H1 (cell line): ENCODE measurements around the gene VSTM2B. TPM values are rescaled to one million over a fixed set of nuclear protein-coding genes. Genes with fewer than 3 reads are reported as not detected.

Experiments
- CTCF ChIA-PET: fragments of 300-600 bp; sonication (Branson Sonifier 250); formaldehyde crosslinking; loops from one replicate; lab custom pipeline; 2021; ENCODE audit not compliant: partially characterized antibody; lab: Charles Lee
- POLR2A ChIA-PET: fragments of 300-600 bp; sonication (Branson Sonifier 250); formaldehyde crosslinking; loops from one replicate; lab custom pipeline; 2021; ENCODE audit warnings: inconsistent platforms; ENCODE audit not compliant: partially characterized antibody; lab: Charles Lee
- DNase-seq, 2 experiments: peaks; one replicate each; pipeline versions ENCODE4 v3.0.0 to v3.0.0-alpha.2; 2010 to 2022; ENCODE audit warnings: low spot score in 2 of 2, low read depth in 1 of 2, mixed read lengths in 1 of 2
- FAIRE-seq: peaks from 2 replicates; lab custom pipeline; 2011; peaks lifted over from hg19 to GRCh38; lab: Jason Lieb, UNC
- H2AFZ ChIP-seq: 2 replicates; pipeline ENCODE4 v1.8.1; 2012; ENCODE audit warnings: low read length, inconsistent platforms
- H2AK5ac ChIP-seq: 2 replicates; pipeline ENCODE4 v1.6.1; 2013; ENCODE audit warnings: low read depth, low read length
- H2BK120ac ChIP-seq: replicated peaks from 2 replicates; pipeline ENCODE3; 2013; ENCODE audit warnings: low read depth, low read length, inconsistent platforms
- H2BK12ac ChIP-seq: 2 replicates; pipeline ENCODE4 v1.6.1; 2013; ENCODE audit warnings: low read depth, low read length
- H2BK15ac ChIP-seq: 2 replicates; pipeline ENCODE4 v1.6.1; 2013; ENCODE audit warnings: low read length
- H2BK20ac ChIP-seq: 2 replicates; pipeline ENCODE4 v1.6.1; 2013; ENCODE audit warnings: low read length
- H2BK5ac ChIP-seq: 2 replicates; pipeline ENCODE4 v1.6.1; 2013; ENCODE audit warnings: low read depth, low read length
- H3K14ac ChIP-seq: 2 replicates; pipeline ENCODE4 v1.6.1; 2013; ENCODE audit warnings: inconsistent platforms; ENCODE audit not compliant: insufficient read length
- H3K18ac ChIP-seq: 2 replicates; pipeline ENCODE4 v1.6.1; 2013; ENCODE audit warnings: low read length; ENCODE audit errors: extremely low read depth
- H3K23ac ChIP-seq: 2 replicates; pipeline ENCODE4 v1.6.1; 2013; ENCODE audit warnings: inconsistent platforms; ENCODE audit not compliant: insufficient read length
- H3K23me2 ChIP-seq: 2 replicates; pipeline ENCODE4 v1.6.1; 2013; ENCODE audit warnings: low read depth, low read length
- H3K27ac ChIP-seq: 2 replicates; pipeline ENCODE4 v1.6.1; 2011; ENCODE audit warnings: low read depth, low read length, inconsistent platforms
- H3K27me3 ChIP-seq, 4 experiments: replicated peaks in 1 of 4; 1 replicate in 1 of 4; 2 replicates in 3 of 4; pipeline versions ENCODE4 v1.6.1 to v1.8.1; 2011 to 2013; ENCODE audit warnings: low read length in 3 of 4, mild to moderate bottlenecking in 3 of 4, inconsistent platforms in 2 of 4, mixed read lengths in 2 of 4, moderate library complexity in 1 of 4; ENCODE audit not compliant: control insufficient read depth in 3 of 4, insufficient read depth in 3 of 4; ENCODE audit errors: extremely low read depth in 1 of 4
- H3K36me3 ChIP-seq, 4 experiments: 2 replicates each; pipeline versions ENCODE4 v1.6.1 to v1.8.1; 2011 to 2013; ENCODE audit warnings: mild to moderate bottlenecking in 4 of 4, low read length in 3 of 4, moderate library complexity in 2 of 4, control low read depth in 1 of 4, inconsistent platforms in 1 of 4; ENCODE audit not compliant: insufficient read depth in 4 of 4, control insufficient read depth in 2 of 4
- H3K4ac ChIP-seq: replicated peaks from 2 replicates; pipeline ENCODE3; 2013; ENCODE audit warnings: low read length, low read depth, mixed read lengths, inconsistent platforms; ENCODE audit not compliant: insufficient read length
- H3K4me1 ChIP-seq, 4 experiments: replicated peaks in 1 of 4; 1 replicate in 1 of 4; 2 replicates in 3 of 4; pipeline versions ENCODE4 v1.6.1 to v1.8.1; 2011 to 2013; ENCODE audit warnings: low read length in 3 of 4, inconsistent platforms in 2 of 4, mixed read lengths in 1 of 4; ENCODE audit not compliant: insufficient read depth in 4 of 4, control insufficient read depth in 3 of 4
- H3K4me2 ChIP-seq, 2 experiments: 2 replicates each; pipeline versions ENCODE4 v1.6.1 to v1.8.1; 2011 to 2013; ENCODE audit warnings: low read depth in 2 of 2, low read length in 2 of 2, control low read depth in 1 of 2, inconsistent platforms in 1 of 2, mild to moderate bottlenecking in 1 of 2; ENCODE audit not compliant: insufficient read depth in 1 of 2
- H3K4me3 ChIP-seq, 4 experiments: fragments of 200-600, 300-600 bp in 1 of 4; sonication (generic), shearing (Covaris generic), sonication (Bioruptor Twin) in 1 of 4; 2 replicates each; pipeline versions ENCODE4 v1.5.1 to v1.8.1; 2011 to 2016; ENCODE audit warnings: low read length in 4 of 4, low read depth in 3 of 4, control low read depth in 2 of 4, inconsistent platforms in 2 of 4, mild to moderate bottlenecking in 2 of 4, mixed read lengths in 1 of 4, moderate library complexity in 1 of 4; ENCODE audit not compliant: insufficient read depth in 2 of 4; ENCODE audit errors: extremely low read depth in 1 of 4
- H3K56ac ChIP-seq: replicated peaks from 2 replicates; pipeline ENCODE3; 2013; ENCODE audit warnings: low read depth, mild to moderate bottlenecking, mixed read lengths, low read length, inconsistent platforms; ENCODE audit not compliant: insufficient read length
- H3K79me1 ChIP-seq: 2 replicates; pipeline ENCODE4 v1.6.1; 2013; ENCODE audit warnings: low read depth, low read length, control low read depth
- H3K79me2 ChIP-seq, 2 experiments: 2 replicates each; pipeline versions ENCODE4 v1.6.1 to v1.8.1; 2012 to 2013; ENCODE audit warnings: low read length in 2 of 2, mild to moderate bottlenecking in 2 of 2, inconsistent platforms in 1 of 2; ENCODE audit not compliant: insufficient read depth in 2 of 2, control insufficient read depth in 1 of 2
- H3K9ac ChIP-seq, 4 experiments: replicated peaks in 1 of 4; 1 replicate in 1 of 4; 2 replicates in 3 of 4; pipeline versions ENCODE4 v1.6.1 to v1.8.1; 2011 to 2013; ENCODE audit warnings: low read depth in 3 of 4, low read length in 3 of 4, control low read depth in 2 of 4, mild to moderate bottlenecking in 2 of 4, moderate library complexity in 2 of 4, inconsistent platforms in 1 of 4; ENCODE audit errors: extremely low read depth in 1 of 4
- H3K9me3 ChIP-seq, 2 experiments: 2 replicates each; pipeline versions ENCODE4 v1.6.1 to v1.8.1; 2012 to 2013; ENCODE audit warnings: mild to moderate bottlenecking in 2 of 2, moderate library complexity in 2 of 2, control low read depth in 1 of 2, inconsistent platforms in 1 of 2, low read depth in 1 of 2, low read length in 1 of 2, mixed read lengths in 1 of 2; ENCODE audit not compliant: insufficient read depth in 2 of 2
- H4K20me1 ChIP-seq, 2 experiments: replicated peaks in 1 of 2; 2 replicates each; pipeline versions ENCODE3 to v1.8.1; 2011 to 2013; ENCODE audit warnings: inconsistent platforms in 2 of 2, low read length in 2 of 2, mild to moderate bottlenecking in 1 of 2; ENCODE audit not compliant: insufficient read depth in 2 of 2, control insufficient read depth in 1 of 2
- H4K5ac ChIP-seq: 2 replicates; pipeline ENCODE4 v1.6.1; 2013; ENCODE audit warnings: low read length, low read depth, mixed read lengths, inconsistent platforms; ENCODE audit not compliant: insufficient read length
- H4K8ac ChIP-seq: 2 replicates; pipeline ENCODE4 v1.8.0; 2013; ENCODE audit warnings: mild to moderate bottlenecking, moderate library complexity, low read length, inconsistent platforms; ENCODE audit not compliant: insufficient read depth; ENCODE audit errors: extremely low read depth
- H4K91ac ChIP-seq: replicated peaks from 2 replicates; pipeline ENCODE3; 2013; ENCODE audit warnings: low read length, mixed read lengths, inconsistent platforms; ENCODE audit not compliant: insufficient read length
- CBX5 ChIP-seq: fragments of 300-800, 300-1000 bp; sonication (generic); IDR thresholded peaks from 2 replicates; pipeline ENCODE4 v1.7.1; 2016; ENCODE audit warnings: antibody characterized with exemption, low read length, low read depth
- CEBPB ChIP-seq: IDR thresholded peaks from 2 replicates; pipeline ENCODE4 v1.6.1; 2012; ENCODE audit warnings: low read depth, low read length
- CTBP2 ChIP-seq: IDR thresholded peaks from 2 replicates; pipeline ENCODE4 v1.7.0; 2011; ENCODE audit warnings: borderline replicate concordance, mild to moderate bottlenecking, moderate library complexity, mixed read lengths, low read length; ENCODE audit not compliant: insufficient read depth, insufficient read length
- E2F6 ChIP-seq: IDR thresholded peaks from 2 replicates; pipeline ENCODE4 v1.6.1; 2012; ENCODE audit warnings: inconsistent platforms
- EZH2 ChIP-seq: fragments of 200-600 bp; sonication (generic); IDR thresholded peaks from 2 replicates; pipeline ENCODE4 v1.7.1; 2012; ENCODE audit warnings: low read depth, mild to moderate bottlenecking, moderate library complexity, low read length, inconsistent platforms; ENCODE audit not compliant: severe bottlenecking
- KDM5A ChIP-seq: fragments of 200-600 bp; IDR thresholded peaks from 2 replicates; pipeline ENCODE4 v1.7.1; 2012; ENCODE audit warnings: mild to moderate bottlenecking, low read length, inconsistent platforms, mixed read lengths
- NANOG ChIP-seq: IDR thresholded peaks from 2 replicates; pipeline ENCODE4 v1.6.1; 2011; ENCODE audit warnings: low read length, low read depth, mild to moderate bottlenecking, inconsistent platforms; ENCODE audit not compliant: insufficient read depth, poor library complexity, severe bottlenecking
- NRF1 ChIP-seq: IDR thresholded peaks from 2 replicates; pipeline ENCODE4 v1.6.1; 2011; ENCODE audit warnings: mild to moderate bottlenecking, low read depth, low read length, improper control_type of control experiment
- SRF ChIP-seq: IDR thresholded peaks from 2 replicates; pipeline ENCODE4 v1.6.1; 2011; ENCODE audit warnings: mild to moderate bottlenecking, low read depth, low read length, moderate library complexity
- TAF1 ChIP-seq: IDR thresholded peaks from 2 replicates; pipeline ENCODE4 v1.6.1; 2011; ENCODE audit warnings: mild to moderate bottlenecking, low read depth, low read length
- TAF7 ChIP-seq: optimal IDR thresholded peaks from 2 replicates; pipeline ENCODE3; 2011; ENCODE audit warnings: low read depth, mild to moderate bottlenecking, inconsistent platforms, low read length, moderate library complexity, borderline replicate concordance
- TBP ChIP-seq: IDR thresholded peaks from 2 replicates; pipeline ENCODE4 v1.6.1; 2011; ENCODE audit warnings: low read depth, low read length, improper control_type of control experiment
- WGBS, 2 experiments: shearing (Covaris generic) in 1 of 2; methylation state at CpG; one replicate each; pipeline versions ENCODE4 v1.1.6 to v1.1.7; 2013 to 2015; ENCODE audit warnings: low lambda C conversion rate in 2 of 2, mixed read lengths in 2 of 2, inconsistent platforms in 1 of 2, low coverage in 1 of 2, missing lambda C conversion rate in 1 of 2; ENCODE audit not compliant: insufficient replicate concordance in 2 of 2, insufficient coverage in 1 of 2, insufficient read length in 1 of 2; ENCODE audit errors: extremely low coverage in 1 of 2, missing lambda C conversion rate in 1 of 2; 5-methylcytosine and 5-hydroxymethylcytosine counted together
- polyA plus RNA-seq, 7 experiments: library from polyadenylated mRNA; depleted of rRNA in 3 of 7; stranded (reverse) in 5 of 7; unstranded in 2 of 7; fragments of >200 nt in 5 of 7; fragments of 200-250 nt in 2 of 7; gene quantifications; 1 replicate in 5 of 7; 2 replicates in 1 of 7; 4 replicates in 1 of 7; pipeline versions ENCODE4 v1.2.1 to v1.2.3, GENCODE V29; 2011 to 2013; ENCODE audit warnings: missing spikeins in 2 of 7, mixed read lengths in 2 of 7
- total RNA-seq: library from RNA; stranded (reverse); fragmentation: NEBNext Ultra II Directional; extraction: Animal tissue kit (Norgen Biotek cat#: 25700); gene quantifications from 2 replicates; pipeline ENCODE4 v1.2.1, GENCODE V29; 2021

Gene VSTM2B
- total and polyA plus RNA-seq, 2 of the 8 experiments (the other 6 are each of a cell fraction or from before 2014, with no cell fraction given): 0.82 to 1.5 TPM

DNA sequence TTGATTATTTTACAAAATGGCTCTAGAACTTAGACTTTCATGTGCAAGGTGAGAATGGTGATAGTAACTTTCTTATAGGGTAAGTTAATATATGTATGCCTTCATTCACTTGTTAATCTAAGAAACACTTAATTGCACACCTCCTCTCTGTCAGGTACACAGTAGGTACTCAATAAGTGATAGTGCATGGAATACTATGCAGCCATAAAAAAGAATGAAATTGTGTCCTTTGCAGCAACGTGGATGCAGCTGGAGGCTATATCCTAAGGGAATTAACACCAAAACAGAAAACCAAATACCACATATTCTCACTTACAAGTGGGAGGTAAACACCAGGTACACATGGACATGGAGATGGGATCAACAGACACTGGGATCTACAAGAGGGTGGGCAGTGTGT is 17.6 kb upstream of the VSTM2B start:
- CTCF ChIA-PET: interaction anchor here (0.5 to 2.8 kb wide), 3 partner anchors 20 to 255 kb away, joined by 3 to 12 read pairs (median 3); no protein-coding TSS in a partner anchor
- no peak overlapping the region for H2BK15ac ChIP-seq
- 88% methylated on average over 1 of the region's 1 CpG; no CpG with 5 or more reads in 1 of the 2 experiments for WGBS, 2 experiments

More for the DNA sequence above, 17.6 kb upstream of the VSTM2B start:
- Histone ChIP-seq H3K27ac (no peak overlapping the region), H3K14ac (no peak overlapping the region), H3K79me2 (no peaks in the 10 kb centered on the region), H3K27me3 (no peaks in the 10 kb centered on the region; a peak in 1 of 7 replicates), H2BK12ac (no peak overlapping the region), H3K18ac (no peak overlapping the region), H3K4me2 (no peak overlapping the region), H3K36me3 (no peaks in the 10 kb centered on the region), H3K4me3 (no peak overlapping the region), H4K20me1 (no peaks in the 10 kb centered on the region), H4K91ac (no peak overlapping the region), H3K9me3 (no peaks in the 10 kb centered on the region), H3K4me1 (peaks cover 0 to 12% (median 3%) of the 10 kb centered on the region in 4 experiments; a peak in 3 of 7 replicates), H2BK5ac (no peak overlapping the region), H2AK5ac (no peak overlapping the region), H3K4ac (no peak overlapping the region), H2BK20ac (no peak overlapping the region), H4K5ac (no peak overlapping the region), H3K56ac (no peak overlapping the region), H2BK120ac (no peak overlapping the region), H3K79me1 (no peaks in the 10 kb centered on the region), H4K8ac (no peak overlapping the region), H2AFZ (no peak overlapping the region), H3K23me2 (peaks cover 2% of the 10 kb centered on the region; the same call in 1 of the 2 replicates), H3K23ac (no peak overlapping the region), H3K9ac (no peak overlapping the region)
- no peak for TF ChIP-seq SRF
- no peak for TF ChIP-seq TAF7
- TF ChIP-seq E2F6: no peak
- no peak for TF ChIP-seq CBX5
- no peak for TF ChIP-seq TAF1
- TF ChIP-seq NRF1: no peak
- TF ChIP-seq TBP: no peak
- no peak for TF ChIP-seq NANOG
- no peak for TF ChIP-seq CTBP2
- no peak for TF ChIP-seq KDM5A
- no peak for TF ChIP-seq CEBPB
- no peak for TF ChIP-seq EZH2
- FAIRE-seq (no peak), DNase-seq (no peak)
- POLR2A ChIA-PET: no interaction called here
